GM11168 (cell line): Measurements from ENCODE around the gene ENDOU.

Source experiments
- in situ Hi-C: fragments of 300-500 bp; cut with MboI; formaldehyde crosslinking; loops from one replicate; pipeline ENCODE4 v1.12.0; 2022; ENCODE audit warnings: low sequenced_read_pairs; ENCODE audit not compliant: unreplicated experiment

The ENDOU gene

DNA sequence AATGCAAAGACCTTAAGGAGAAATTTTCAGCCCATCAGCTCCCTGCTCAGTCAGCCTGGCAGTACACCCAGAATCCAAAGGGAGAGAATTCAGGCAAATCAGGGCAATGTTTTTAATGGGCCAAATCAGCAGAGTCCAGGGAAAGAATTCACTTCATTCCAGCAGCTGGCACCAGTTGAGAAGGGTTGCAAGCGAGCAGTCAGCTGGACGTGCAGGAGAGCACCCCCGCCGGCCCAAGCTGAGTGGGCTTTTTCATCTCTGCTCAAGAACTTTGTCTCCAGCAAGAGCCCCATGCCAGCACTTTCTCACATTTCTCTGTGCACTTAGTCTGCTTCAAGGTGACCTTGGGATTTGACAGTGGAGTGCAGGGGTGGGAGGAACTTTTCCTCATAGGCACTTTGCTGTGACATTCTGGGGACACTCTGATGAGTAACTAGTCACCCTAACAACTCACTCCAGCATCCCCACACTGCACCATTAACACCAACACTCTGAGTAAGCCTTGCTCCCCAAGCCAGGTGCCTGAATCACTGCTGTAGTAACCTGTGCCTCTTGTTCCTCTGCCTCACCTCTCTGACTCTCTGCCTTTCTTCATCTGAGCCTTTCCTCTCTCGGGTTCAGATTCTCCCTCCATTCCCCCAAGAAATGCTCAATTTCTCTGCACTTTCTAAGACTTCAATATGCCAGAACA, 2.2 kb downstream of the ENDOU start:
- in situ Hi-C loops = no loop called here

DNA sequence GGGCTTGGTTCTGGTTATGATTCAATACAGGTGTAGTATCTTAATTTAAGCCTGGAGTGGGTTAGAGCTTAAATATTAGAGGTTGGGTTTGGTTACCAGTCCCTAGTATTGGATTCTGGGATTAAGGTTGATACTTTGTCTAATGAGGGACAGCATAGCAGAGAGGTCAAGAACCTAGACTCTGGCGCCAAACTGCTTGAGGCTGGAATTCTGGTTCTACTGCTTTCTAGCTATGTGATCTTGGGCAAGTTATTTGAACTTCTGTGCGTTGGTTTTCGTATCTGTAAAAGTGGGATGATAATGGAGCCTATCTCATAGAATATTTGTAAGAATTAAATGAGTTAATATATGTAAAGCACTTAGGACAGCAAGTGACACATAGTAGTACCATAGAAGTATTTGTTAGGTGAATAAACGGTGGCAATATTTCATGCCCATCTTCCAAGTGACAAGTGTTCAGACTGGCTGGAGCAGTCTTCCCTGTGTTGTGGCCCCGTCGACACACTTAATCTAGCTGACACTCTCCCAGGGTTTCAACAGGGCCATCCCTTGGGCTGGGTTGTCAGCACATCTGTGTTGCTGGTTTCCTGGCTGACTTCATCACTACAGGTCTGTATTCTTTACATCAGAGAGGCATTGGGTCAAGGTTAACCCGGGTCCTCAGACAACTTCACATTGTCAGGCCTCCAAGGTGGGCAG, 3.0 kb downstream of the ENDOU start:
- in situ Hi-C loops = no loop called here

DNA sequence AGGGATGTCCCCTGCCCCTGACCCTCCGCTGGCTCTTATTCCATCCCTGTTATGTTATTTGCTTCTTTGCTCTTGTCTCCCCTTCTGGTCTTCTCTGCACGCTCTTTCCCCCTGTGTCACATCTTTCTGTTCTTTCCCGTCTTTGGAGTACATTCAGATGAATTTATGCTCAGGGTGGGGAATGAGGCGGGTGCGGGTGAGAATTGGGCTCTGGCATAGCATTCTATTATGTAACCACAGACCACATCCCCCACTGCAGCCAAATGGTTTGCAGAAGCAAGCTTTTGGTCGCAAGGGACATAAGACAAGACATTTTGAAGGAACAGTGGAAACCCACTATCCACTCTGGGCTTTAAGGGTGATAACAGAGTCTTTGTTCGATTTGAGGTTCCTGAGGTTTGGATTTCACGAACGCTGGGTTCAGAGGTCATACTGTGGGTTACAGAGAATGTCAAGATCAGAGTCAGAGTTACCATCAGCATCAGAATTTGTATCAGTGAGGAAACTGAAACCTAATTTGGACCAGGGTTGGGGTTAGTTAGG, 3.8 kb downstream of the ENDOU start:
- in situ Hi-C loops = no loop called here

DNA sequence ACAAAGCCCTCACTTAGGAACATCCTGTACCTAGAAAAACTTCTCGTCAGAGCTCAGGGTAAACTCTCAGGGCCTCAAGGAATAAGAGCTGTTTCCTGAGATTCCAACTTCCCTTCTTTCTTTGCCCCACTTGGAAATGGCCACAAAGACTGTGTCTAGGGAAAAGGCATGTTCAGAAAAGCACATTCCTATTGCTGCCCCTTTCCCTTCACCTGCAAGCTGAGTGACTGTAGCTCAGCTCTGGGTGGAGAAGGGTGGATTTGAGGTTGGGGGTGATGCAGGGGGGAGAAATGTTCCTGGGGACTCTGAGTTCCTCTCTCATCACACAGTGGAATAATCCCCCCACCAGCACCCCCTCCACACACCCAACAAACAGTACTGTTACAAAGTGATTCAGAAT, 6.8 kb downstream of the ENDOU start:
- in situ Hi-C loops = no loop called here

DNA sequence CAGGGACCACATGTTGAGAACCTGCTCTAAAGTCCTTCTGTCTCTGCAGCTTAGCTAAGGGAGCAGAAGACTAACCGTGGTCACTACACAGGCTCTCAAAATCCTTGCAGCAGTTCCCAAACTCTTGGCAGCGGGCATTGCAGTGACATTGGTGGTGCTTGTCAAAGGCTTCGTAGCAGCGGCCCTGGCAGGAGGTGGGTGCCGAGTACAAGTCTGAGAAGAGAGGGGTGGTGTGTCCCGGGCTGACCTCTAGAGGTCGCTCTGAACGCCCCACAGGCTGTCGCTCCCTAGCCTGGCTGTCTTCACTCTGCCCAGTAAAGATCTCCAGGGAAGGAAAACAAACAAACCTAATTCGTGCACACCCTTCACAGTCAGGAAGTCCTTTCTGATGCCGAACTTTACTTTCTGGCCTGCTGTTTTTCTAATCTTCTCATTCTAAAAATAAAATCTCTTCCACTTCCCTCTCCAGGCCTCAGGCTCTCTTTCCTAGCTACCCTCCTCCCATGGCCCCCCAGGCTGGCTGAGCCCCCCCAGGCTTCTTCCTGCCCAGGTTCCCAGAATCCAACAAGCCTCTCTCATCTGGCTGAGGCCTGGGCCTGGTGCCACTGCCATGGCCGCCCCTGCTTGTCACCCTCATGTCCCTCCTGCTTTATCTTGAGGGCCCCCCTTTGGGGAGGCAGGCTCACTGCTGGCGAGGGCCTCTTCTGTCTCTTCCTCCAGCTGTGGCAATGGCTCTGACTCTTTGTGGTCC, 7.7 kb downstream of the ENDOU start:
- in situ Hi-C loops = no loop called here

DNA sequence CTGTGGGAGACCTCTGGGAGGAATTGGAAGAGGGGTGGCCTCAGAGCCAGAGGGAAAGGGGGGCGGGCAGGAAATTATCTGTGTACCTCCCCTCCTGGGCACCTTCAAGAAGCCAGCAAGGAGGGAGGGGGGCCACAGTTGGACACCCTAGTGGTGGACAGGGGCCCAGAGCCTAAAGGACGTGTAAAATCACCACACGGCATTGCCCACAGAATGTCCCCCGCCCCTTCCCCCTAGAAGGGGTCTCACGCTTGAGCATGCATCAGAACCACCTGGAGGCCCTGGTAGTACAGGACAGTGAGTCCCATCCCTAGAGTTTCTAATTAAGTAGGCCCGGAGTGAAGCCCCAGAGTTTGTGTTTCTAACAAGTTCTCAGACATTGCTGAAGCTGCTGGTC, 8.2 kb downstream of the ENDOU start:
- in situ Hi-C loops = no loop called here

DNA sequence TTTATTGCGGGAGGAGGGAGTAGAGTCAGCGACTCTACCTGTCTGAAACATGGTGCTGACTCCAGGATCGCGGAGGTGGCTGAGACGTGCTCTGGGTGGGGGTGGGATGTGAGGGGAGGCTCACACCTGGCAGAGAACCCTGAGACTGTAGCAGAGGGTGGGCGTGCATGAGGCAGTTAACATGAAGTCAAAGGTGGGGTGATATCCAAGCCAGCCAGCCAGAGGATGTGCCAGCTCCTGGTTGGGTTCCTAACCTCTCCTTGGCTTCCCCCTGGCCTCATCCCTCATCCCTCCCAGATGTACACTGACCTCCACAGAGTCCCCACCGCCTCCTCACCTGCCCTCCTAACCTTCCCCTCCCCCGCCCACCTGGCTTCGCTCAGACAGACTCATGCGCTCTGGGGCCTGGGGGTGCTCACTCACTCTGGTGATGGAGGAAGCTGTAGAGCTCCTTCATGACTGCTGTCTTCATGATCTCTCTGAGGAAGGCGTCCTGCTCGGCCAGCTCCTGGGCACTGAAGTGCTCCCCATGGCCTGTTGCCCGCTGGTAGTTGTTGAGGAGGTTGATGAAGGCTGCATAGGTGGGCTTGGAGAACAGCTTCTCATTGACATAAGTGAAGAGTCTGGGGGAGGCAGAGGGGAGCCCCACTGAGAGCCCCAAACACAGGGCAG, 9.3 kb downstream of the ENDOU start:
- in situ Hi-C loops = no loop called here

DNA sequence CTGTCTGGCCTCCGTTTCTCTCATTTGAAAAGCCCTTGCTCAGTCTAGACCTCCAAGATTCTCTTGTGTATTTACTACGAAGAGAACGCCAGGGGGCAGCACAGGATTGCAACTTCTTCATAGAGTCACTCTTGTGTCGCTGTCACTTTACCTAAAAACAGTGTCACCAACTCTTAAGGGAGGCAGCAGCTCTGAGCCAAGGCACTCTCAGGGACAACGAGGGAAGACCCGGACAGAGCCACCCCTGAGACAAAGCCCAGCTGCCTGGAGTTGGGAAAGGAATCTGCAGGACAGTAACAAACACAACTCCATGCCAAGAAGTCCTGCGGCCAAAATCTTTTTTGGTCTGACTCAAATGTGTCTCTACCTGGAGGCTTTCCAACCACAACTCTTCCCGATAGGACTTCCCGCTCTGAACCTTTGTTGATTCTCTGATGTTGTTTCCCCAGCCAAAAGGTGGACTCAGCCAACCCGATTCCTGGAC, 9.9 kb downstream of the ENDOU start:
- in situ Hi-C loops = no loop called here

DNA sequence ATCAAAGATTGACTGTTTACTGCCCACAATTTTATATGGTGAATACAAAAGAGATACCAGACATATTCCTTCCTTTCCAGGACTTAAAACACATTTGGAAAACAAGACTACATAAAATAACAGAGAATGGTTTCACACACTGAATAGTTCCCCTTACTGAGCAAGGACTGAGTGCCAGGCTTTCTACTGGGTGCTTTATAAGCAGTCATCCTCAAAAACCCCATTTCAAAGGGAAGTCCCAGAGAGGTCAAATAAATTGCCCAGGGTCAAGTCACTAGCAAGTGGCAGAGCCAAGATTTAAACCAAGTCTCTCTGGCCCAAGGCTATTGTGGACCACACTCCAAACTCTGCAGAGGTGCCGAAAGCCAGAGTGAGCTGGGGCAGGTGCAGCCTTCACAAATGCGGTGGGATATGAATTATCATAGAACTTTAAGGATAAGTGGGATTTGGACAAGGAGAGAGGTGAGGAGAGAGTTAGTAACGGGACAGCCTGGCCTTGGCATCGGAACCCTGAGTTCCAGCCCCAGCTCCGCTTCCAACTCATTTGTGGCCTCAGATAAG, 10.4 kb downstream of the ENDOU start:
- in situ Hi-C loops = no loop called here

DNA sequence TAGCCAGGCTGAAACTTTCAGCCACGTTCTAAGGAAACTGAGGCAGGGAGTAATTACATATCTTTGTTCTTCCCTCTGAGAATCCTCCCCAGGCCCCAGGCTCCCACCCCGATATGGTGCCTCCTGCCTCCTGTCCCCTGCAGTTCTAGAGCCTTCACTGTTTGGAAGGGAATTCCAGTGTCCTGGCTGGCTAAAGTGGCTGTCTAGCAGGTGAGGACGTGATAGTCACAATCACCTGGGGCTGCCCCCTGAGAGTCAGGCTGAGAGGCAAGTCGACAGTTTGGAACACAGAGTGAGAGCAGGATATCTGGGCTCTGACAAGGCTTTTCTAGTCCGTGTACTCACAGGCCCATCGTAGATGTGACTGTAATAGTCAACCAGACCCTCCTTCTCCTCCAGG, 13.1 kb downstream of the ENDOU start:
- in situ Hi-C loops = no loop called here

DNA sequence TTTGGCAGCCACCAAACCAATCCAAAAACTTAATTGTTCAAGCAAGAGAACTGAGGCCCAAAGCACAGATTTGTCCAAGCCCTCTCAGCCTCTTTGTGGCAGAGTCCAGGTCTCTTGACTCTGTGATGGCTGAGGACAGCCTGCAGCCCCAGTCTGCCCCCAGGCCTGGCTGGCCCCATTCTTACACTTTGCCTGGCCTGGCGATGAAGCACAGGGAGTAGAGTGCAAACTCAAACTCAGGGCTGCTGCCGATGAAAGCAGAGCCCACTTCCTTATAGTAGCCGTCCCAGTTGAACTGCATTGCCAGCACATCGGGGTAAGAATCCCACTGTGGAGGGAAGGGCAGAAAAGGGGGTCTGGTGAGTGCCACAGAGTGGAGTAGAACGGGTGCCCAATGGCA, 13.8 kb downstream of the ENDOU start:
- in situ Hi-C loops = no loop called here

DNA sequence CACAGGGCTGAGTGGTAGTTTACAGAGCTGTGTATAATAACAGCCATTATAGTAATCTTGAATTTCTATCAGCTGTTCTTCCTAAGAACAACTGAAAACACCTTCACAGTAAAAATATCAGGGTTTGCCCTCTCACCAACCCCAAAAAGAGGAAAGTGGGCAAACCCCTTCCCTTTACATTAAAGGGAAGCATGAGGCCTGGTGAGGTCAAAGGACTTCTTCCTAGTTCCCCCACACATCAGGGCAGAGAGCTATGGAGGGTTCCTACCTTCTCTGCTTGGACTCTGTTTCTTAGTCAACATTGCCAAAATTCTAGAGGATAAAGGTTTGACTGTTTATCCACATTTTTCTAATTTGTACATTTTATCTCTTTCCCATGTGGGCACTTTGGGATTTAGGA, 15.0 kb downstream of the ENDOU start:
- in situ Hi-C loops = no loop called here

DNA sequence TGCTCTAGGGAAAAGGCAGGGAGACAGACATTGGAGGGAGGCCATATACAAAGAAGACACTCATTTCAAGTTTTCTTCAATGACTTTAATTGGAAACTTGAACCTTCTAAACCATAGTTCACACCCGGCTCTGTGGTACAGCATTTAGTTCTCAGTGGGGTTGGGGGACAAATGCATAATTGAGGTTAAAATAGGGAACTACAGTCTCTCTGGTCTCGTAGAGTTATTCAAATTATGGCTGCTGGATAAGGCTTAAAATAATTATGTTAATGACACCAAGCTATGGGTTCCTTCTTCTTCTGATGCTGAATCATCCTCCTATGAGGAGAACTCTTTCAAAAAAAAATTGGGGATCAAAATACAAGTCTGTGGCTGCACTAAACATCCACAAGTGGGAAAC, 15.6 kb downstream of the ENDOU start:
- in situ Hi-C loops = no loop called here

DNA sequence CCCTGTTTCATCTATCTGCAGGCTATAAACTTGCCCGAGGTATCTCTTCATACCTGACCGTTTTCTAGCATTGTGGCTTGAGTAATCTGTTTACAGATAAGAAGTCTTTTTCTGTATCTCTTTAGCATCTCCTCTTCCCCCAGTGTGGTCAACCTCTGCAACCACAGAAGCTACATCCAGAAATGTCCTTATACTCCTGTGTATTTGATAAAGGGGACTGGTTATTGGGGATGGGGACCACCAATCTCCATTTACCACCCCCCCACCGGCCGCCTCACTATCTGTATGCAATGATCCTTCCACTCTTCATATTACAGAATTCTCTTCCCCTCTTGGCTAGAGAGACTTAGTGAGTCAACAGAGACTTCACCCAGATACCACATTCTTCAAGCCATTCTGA, 16.1 kb downstream of the ENDOU start:
- in situ Hi-C loops = no loop called here

DNA sequence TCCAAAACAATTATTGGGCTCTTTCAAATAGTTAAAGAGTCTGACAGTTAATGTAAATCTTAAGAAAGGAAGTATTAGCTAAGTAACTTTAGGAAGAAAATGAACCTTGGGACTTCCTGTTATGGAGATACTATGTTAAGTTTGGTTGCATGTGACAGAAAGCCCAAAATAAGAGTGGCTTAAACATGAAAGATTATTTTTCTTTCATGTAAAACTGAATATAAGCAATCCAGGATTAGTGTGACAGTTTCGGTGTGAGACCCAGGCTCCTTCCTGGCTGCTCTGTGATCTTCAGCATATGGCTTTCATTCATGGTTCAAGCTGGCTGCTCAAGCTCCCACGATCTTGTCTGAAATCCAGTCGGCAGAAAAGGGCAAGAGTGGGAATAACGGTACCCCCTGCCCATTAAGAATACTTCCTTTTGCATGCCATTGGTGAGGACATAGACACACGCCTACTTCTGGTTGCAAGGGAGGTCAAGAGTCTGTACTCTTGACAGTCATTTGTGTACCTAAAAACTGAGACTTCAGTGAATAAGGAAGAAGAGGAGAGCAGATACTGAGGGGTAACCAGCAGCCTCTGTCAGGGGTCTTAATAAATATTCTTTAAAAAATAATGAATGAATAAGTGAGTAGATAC, 17.3 kb downstream of the ENDOU start:
- in situ Hi-C loops = no loop called here

DNA sequence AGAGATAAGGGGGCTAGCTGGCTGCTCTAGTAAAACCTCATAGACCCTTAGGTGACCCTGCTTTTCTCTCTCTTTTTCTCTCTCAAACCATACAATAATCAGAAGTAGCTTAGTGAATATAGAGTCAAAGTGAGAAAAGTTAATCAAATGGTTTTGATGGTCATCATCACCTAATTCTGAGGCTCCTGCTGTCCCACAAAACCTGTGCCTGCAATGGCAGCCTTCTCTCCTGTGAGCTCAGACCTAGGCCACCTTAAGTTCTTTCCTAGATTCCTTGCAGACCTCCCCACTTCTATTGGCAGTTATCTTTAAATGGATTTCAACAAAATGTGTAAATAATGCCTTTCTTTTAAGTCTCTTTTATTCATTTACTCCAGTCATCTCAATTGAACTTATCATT, 17.9 kb downstream of the ENDOU start:
- in situ Hi-C loops = no loop called here

DNA sequence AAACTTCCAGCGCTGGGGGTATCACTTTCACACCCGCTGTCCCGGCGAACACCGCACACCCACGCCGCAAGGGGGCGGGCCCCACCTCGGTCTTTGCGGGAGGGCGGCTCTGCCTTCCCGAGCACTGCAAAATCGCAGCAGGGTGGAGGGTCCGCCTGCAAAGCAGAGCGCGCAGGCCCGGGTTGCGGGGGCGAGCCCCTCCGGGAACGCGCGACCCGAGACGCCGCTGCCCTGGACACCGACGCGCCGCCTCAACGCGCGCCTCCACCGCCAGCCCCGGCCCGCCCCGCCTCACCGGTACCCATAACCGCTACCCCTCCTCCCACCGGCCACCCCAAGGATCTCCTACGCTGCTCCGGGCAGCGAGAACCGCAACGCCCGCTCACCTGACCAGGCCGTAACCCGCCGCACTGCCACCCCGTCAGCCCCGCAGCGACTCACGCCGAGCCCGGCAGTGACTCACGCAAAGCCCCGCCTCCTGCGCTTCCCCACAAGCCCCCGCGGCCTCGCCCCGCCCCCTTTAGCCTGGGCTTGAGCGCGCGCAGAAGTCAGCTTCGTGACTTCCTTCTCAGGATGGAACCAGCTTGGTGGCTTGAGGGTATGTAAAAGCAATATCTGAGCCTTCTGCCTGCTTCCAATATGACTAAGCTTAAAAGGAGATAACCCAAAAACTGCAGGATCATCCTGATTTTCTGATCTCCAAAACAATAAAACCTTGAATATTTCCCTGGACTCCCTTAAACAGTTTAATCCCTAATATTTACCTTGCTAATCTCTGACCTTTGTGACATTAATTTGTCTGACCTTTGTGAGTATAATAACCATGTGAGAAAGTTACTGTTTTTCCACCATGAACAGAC, 19.5 kb downstream of the ENDOU start, which contains the start of gene RPAP3:
Gene RPAP3 (minus strand): TSS at position 465 of the 860 bp plus-strand sequence. CDS start 3,190 bp downstream, outside the sequence.
- in situ Hi-C loops = no loop called here

DNA sequence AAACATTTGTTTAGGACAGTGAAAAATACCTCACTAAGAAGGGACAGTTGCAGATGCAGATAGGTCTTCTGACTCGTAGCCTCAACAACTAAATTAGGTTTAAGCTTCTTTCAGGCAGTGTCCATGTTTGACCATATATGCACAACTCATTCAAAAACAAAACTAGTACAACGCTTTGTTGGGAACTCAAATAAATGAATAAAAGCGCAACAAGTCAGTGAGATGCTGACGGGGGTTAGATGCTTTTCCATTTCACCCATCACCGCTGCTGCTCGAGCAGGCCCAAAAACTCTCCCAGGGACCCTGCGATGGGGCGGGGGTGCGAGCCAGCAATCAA, 20.1 kb downstream of the ENDOU start:
- in situ Hi-C loops = no loop called here

DNA sequence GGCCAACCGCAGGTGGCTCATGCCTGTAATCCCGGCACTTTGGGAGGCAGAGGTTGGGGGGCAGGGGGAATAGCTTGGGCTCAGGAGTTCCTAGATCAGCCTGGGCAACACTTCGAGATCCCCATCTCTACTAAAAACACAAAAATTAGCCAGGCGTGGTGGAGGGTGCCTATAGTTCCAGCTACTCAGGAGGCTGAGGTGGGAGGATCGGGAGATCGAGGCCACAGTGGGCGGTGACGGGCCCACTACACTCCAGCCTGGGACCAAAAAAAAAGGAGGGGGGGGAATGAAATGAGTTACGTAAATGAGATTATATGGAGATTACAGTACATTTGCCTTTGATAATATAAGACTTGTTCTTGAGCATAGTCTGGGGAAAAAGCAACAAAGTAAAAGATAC, 20.6 kb downstream of the ENDOU start:
- in situ Hi-C loops = no loop called here
